Nephron (organoid): ENCODE data around the gene MAGI2.

Experiments used
- H3K27ac Mint-ChIP-seq, 3 experiments: 2 replicates each; pipeline ENCODE4 v1.8.0; 2020; ENCODE audit warnings: mixed read lengths in 3 of 3, mild to moderate bottlenecking in 2 of 3, moderate library complexity in 1 of 3
- H3K27me3 Mint-ChIP-seq: 2 replicates; pipeline ENCODE4 v1.8.0; 2021; ENCODE audit warnings: low read depth, mild to moderate bottlenecking, moderate library complexity, mixed read lengths
- H3K36me3 Mint-ChIP-seq: 2 replicates; pipeline ENCODE4 v1.8.0; 2020; ENCODE audit warnings: low read depth, mixed read lengths
- H3K4me1 Mint-ChIP-seq: 2 replicates; pipeline ENCODE4 v1.8.0; 2020; ENCODE audit warnings: mixed read lengths
- H3K4me3 Mint-ChIP-seq, 3 experiments: 2 replicates each; pipeline ENCODE4 v1.8.0; 2020; ENCODE audit warnings: mild to moderate bottlenecking in 3 of 3, mixed read lengths in 3 of 3, moderate library complexity in 2 of 3
- H3K9me3 Mint-ChIP-seq: 2 replicates; pipeline ENCODE4 v1.8.0; 2020; ENCODE audit warnings: mixed read lengths
- TF ChIP-seq, protein P1 (sequence below), 3 experiments: fragments of 200-600 bp; sonication (generic); IDR thresholded peaks; one replicate each; pipeline ENCODE4 v1.5.0; 2021; ENCODE audit warnings: antibody characterized with exemption in 3 of 3; ENCODE audit not compliant: unreplicated experiment in 3 of 3

The MAGI2 gene

DNA sequence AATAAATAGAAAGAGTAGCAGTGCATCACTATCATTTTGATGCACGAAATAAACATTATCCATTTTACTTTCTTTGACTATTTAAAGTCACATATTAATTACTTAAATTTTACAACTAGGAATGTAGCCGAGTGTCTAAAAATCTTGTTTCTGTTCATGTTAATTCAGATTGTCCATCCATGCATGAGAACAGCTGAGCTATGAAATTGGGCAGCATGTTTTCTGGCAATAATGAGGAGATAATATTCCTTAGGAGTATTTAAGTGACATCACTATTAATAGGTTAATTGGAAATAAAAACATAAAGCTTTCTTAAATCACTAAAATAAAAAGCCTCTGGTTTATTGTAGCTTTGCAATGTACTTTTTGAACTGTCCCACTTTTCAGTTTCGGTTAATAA is 1361.1 kb downstream of the MAGI2 start:
- Mint-ChIP-seq H3K27ac (no peak overlapping the region), H3K36me3 (no peaks in the 10 kb centered on the region), H3K9me3 (peaks cover 4% of the 10 kb centered on the region), H3K4me3 (no peak overlapping the region), H3K27me3 (no peaks in the 10 kb centered on the region), H3K4me1 (no peaks in the 10 kb centered on the region)
- TF ChIP-seq, protein P1, sequence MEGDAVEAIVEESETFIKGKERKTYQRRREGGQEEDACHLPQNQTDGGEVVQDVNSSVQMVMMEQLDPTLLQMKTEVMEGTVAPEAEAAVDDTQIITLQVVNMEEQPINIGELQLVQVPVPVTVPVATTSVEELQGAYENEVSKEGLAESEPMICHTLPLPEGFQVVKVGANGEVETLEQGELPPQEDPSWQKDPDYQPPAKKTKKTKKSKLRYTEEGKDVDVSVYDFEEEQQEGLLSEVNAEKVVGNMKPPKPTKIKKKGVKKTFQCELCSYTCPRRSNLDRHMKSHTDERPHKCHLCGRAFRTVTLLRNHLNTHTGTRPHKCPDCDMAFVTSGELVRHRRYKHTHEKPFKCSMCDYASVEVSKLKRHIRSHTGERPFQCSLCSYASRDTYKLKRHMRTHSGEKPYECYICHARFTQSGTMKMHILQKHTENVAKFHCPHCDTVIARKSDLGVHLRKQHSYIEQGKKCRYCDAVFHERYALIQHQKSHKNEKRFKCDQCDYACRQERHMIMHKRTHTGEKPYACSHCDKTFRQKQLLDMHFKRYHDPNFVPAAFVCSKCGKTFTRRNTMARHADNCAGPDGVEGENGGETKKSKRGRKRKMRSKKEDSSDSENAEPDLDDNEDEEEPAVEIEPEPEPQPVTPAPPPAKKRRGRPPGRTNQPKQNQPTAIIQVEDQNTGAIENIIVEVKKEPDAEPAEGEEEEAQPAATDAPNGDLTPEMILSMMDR (IDR thresholded peaks at IDR 0.05; ENCODE audit: unreplicated experiment in 3 of 3): no peak

DNA sequence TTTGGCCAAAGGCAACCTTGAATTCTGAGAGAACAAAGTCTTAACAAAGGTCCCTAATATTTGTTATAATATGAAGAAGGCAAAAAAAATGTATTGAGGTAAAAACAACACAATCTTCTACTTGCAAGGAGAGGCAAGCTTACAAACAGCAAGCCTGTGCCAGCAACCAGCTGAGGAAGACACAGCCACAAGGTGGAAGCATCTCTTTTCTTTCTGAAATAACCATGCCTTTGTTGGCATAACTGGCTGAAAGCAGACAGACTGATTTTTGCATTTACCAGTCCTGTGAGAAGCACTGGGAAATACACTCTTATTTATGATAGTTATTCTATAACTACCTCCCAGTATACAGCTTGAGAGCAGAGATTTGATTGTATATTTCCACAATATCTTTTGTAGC is 1362.9 kb downstream of the MAGI2 start:
- no peak overlapping the region for H3K27ac Mint-ChIP-seq
- TF ChIP-seq, protein P1 (IDR thresholded peaks at IDR 0.05; ENCODE audit: unreplicated experiment in 3 of 3): no peak
- H3K9me3 Mint-ChIP-seq: peaks cover 3% of the 10 kb centered on the region
- no peaks in the 10 kb centered on the region for H3K4me1 Mint-ChIP-seq
- H3K4me3 Mint-ChIP-seq: no peak overlapping the region
- no peaks in the 10 kb centered on the region for H3K36me3 Mint-ChIP-seq
- H3K27me3 Mint-ChIP-seq: no peaks in the 10 kb centered on the region

DNA sequence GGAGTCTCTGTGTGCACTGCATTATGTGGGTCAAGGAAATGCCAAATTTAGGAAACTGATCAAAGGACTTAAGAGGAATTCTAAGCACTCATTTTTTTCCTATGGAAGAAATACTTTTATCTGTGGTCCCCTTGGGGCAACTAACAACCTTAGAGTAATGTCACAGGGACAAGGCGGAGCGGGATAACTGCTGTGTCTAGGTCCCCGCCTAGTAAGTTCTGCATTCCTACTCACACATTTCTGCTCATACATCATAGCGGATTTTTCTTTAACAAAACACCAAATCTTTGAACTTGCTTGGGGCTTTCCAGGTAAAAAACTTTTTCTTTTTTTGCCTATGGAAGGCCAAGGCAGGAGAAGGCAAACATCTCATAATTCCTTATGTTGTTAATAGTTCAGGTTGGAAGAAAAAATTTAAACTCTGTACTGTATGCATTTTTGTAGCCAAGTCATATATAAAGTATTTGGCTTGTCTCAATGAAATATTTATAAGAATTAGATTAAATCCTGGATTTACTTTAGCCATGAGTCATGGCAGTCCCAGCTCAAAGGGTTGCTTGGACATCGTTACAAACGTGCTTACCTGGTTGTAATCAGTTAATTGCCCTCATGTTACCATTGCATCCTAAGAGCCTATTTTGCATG is 1369.9 kb downstream of the MAGI2 start:
- Mint-ChIP-seq H3K27ac (no peak overlapping the region), H3K9me3 (no peaks in the 10 kb centered on the region), H3K36me3 (no peaks in the 10 kb centered on the region), H3K4me3 (no peak overlapping the region), H3K27me3 (no peaks in the 10 kb centered on the region), H3K4me1 (no peaks in the 10 kb centered on the region)
- TF ChIP-seq, protein P1 (IDR thresholded peaks at IDR 0.05; ENCODE audit: unreplicated experiment in 3 of 3): no peak

DNA sequence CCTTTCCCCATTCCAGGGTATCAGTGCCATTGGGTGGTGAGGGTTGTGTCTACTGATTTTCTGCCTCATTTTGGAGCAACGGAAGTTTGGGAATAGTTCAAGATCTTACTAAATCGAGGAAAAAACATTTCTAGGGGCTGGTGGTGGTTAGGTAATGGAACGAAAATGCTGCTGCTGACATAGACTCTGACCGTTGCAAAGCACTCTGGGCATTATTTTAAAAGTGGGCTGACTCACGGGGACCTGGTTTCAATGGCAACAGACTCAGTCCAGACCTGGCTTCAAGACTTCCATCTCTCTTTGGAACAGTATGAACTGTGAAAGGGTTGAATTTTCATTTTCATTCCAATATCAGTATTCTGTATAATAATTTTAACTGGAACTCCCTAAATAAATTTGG is 1370.9 kb downstream of the MAGI2 start:
- Mint-ChIP-seq H3K36me3 (no peaks in the 10 kb centered on the region), H3K9me3 (no peaks in the 10 kb centered on the region), H3K27me3 (no peaks in the 10 kb centered on the region), H3K4me3 (no peak overlapping the region), H3K27ac (no peak overlapping the region), H3K4me1 (no peaks in the 10 kb centered on the region)
- TF ChIP-seq, protein P1 (IDR thresholded peaks at IDR 0.05; ENCODE audit: unreplicated experiment in 3 of 3): no peak

DNA sequence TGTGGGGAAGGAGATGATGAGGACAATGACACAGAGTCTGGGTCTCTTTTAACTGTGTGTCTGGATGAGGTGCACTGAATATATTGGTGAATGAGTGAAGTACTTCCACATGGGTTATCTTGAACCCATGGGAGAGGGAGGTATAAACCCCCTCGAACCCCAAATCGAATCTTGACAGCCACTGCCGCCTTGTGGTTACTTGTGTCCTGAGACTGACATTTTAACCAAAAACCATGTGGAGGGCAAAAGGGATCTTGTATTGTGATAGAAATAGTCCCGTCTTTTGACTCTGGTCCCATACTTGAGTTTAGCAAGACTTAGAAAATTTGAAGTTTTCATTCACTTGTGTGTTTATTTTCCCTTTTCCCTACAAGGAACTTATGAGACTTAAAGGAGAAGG is 1371.6 kb downstream of the MAGI2 start:
- no peak overlapping the region for H3K27ac Mint-ChIP-seq
- H3K27me3 Mint-ChIP-seq: no peaks in the 10 kb centered on the region
- H3K4me1 Mint-ChIP-seq: no peaks in the 10 kb centered on the region
- no peaks in the 10 kb centered on the region for H3K36me3 Mint-ChIP-seq
- H3K4me3 Mint-ChIP-seq: no peak overlapping the region
- TF ChIP-seq, protein P1 (IDR thresholded peaks at IDR 0.05; ENCODE audit: unreplicated experiment in 3 of 3): no peak
- no peaks in the 10 kb centered on the region for H3K9me3 Mint-ChIP-seq

DNA sequence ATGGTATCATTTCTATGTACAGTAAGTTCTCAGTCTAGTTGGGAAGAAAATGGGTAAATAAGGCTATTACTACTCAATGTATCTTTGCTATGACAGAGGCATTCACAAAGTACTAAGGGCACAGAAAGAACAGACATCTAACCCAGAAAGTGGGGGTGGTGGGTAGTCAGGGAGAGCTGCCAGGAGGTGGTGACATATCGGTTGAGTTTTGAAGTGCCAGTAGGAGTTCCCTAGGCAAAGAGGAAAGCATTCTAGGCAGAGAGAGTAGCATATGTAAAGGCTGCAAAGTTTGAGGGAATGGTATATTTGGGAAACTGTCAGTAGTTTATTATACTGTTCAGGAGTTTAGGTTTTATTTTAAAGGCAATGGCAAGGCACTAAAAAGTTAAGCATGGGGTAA is 1372.1 kb downstream of the MAGI2 start:
- Mint-ChIP-seq H3K9me3 (no peaks in the 10 kb centered on the region), H3K4me3 (no peak overlapping the region), H3K4me1 (no peaks in the 10 kb centered on the region), H3K27ac (no peak overlapping the region), H3K36me3 (no peaks in the 10 kb centered on the region), H3K27me3 (no peaks in the 10 kb centered on the region)
- TF ChIP-seq, protein P1 (IDR thresholded peaks at IDR 0.05; ENCODE audit: unreplicated experiment in 3 of 3): no peak
